Progenitor cell of endocrine pancreas (in vitro differentiated cells): Measurements from ENCODE around the gene CTBP2. TPM values are rescaled to one million over a fixed set of nuclear protein-coding genes. Genes with fewer than 3 reads are reported as not detected.

Experiments used
- DNase-seq: peaks from one replicate; pipeline ENCODE4 v3.0.0; 2021; ENCODE audit warnings: low spot score; ENCODE audit not compliant: unreplicated experiment
- H3K27ac Mint-ChIP-seq: 2 replicates; pipeline ENCODE4 v1.8.0; 2021; ENCODE audit warnings: mild to moderate bottlenecking, moderate library complexity, mixed read lengths
- H3K27me3 Mint-ChIP-seq: 2 replicates; pipeline ENCODE4 v1.8.0; 2021; ENCODE audit warnings: mixed read lengths
- H3K36me3 Mint-ChIP-seq: 2 replicates; pipeline ENCODE4 v1.8.0; 2022; ENCODE audit warnings: mixed read lengths; ENCODE audit not compliant: insufficient read depth
- H3K4me1 Mint-ChIP-seq: 2 replicates; pipeline ENCODE4 v1.8.0; 2021; ENCODE audit warnings: low read depth, mixed read lengths
- H3K4me3 Mint-ChIP-seq: 2 replicates; pipeline ENCODE4 v1.8.0; 2021; ENCODE audit warnings: low read depth, mild to moderate bottlenecking, moderate library complexity, mixed read lengths
- H3K9me3 Mint-ChIP-seq: 2 replicates; pipeline ENCODE4 v1.8.0; 2021; ENCODE audit warnings: low read depth, mixed read lengths
- CTCF ChIP-seq: fragments of 200-600 bp; sonication (generic); IDR thresholded peaks from one replicate; pipeline ENCODE4 v1.5.0; 2021; ENCODE audit warnings: antibody characterized with exemption, mild to moderate bottlenecking; ENCODE audit not compliant: unreplicated experiment
- total RNA-seq: library from RNA; stranded (reverse); gene quantifications from 2 replicates; pipeline ENCODE4 v1.2.1, GENCODE V29; 2021

The CTBP2 gene
- total RNA-seq, 1 donor from 2014 or later: 182 TPM

- Mint-ChIP-seq H3K36me3 (peaks cover 30% of the 10 kb centered on the region), H3K9me3 (no peaks in the 10 kb centered on the region), H3K4me3 (no peak overlapping the region), H3K27me3 (no peaks in the 10 kb centered on the region), H3K27ac (peak overlapping the region; percentile 78), H3K4me1 (peaks cover 32% of the 10 kb centered on the region)
- no peak for DNase-seq
- no peak for TF ChIP-seq CTCF
Measured at GRCh38 chr10:125012851-125013528, 147.4 kb downstream of the CTBP2 start.

GRCh38 chr10:125011926-125012705 lies 148.2 kb downstream of the CTBP2 start:
- Mint-ChIP-seq H3K9me3 (no peaks in the 10 kb centered on the region), H3K27ac (no peak overlapping the region), H3K4me1 (peaks cover 32% of the 10 kb centered on the region), H3K36me3 (peaks cover 25% of the 10 kb centered on the region), H3K27me3 (no peaks in the 10 kb centered on the region), H3K4me3 (no peak overlapping the region)
- DNase-seq: no peak
- no peak for TF ChIP-seq CTCF

- Mint-ChIP-seq H3K4me3 (no peak overlapping the region), H3K27ac (peak overlapping the region; percentile 59), H3K4me1 (peaks cover 34% of the 10 kb centered on the region), H3K27me3 (no peaks in the 10 kb centered on the region), H3K36me3 (peaks cover 21% of the 10 kb centered on the region), H3K9me3 (no peaks in the 10 kb centered on the region)
- no peak for TF ChIP-seq CTCF
- no peak for DNase-seq
Measured at GRCh38 chr10:125011171-125011925, 149.0 kb downstream of the CTBP2 start.

GRCh38 chr10:125010362-125010761 lies 150.0 kb downstream of the CTBP2 start:
- Mint-ChIP-seq H3K9me3 (no peaks in the 10 kb centered on the region), H3K36me3 (peaks cover 19% of the 10 kb centered on the region), H3K27me3 (no peaks in the 10 kb centered on the region), H3K27ac (peak overlapping the region; percentile 57), H3K4me1 (peaks cover 35% of the 10 kb centered on the region), H3K4me3 (no peak overlapping the region)
- no peak for DNase-seq
- no peak for TF ChIP-seq CTCF

GRCh38 chr10:125009661-125010161 lies 150.7 kb downstream of the CTBP2 start:
- DNase-seq: no peak
- peaks cover 34% of the 10 kb centered on the region for H3K4me1 Mint-ChIP-seq
- TF ChIP-seq CTCF: no peak
- H3K27ac Mint-ChIP-seq: peak overlapping the region; percentile 91
- no peaks in the 10 kb centered on the region for H3K27me3 Mint-ChIP-seq
- H3K9me3 Mint-ChIP-seq: no peaks in the 10 kb centered on the region
- H3K4me3 Mint-ChIP-seq: no peak overlapping the region
- H3K36me3 Mint-ChIP-seq: peaks cover 18% of the 10 kb centered on the region
